ENCODE data around the gene RHBDL1.

DNA sequence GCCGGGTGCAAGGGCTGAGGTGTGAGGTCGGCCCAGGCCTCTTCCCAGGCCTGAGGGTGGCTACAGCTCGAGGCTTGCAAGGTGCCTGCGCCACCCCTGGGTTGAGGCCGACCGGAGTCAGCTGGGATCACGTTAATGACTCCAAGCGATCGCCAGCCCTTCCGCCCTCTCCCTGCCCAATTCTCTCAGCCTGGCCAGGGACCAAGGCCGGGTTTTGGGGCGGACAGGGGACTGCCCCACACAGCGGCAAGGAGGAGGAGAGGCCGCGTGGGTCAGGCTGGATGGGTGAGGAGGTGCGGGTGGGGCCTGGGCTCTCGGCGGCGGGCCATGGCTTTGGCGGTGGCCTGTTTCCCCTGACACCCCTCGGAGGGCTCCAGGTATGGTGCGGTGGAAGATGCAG is 17.9 kb downstream of the RHBDL1 start:
- TF ChIP-seq NFXL1 (CRISPR knock-in tag; IDR thresholded peaks at IDR 0.05) (no peak), TCF7L2 (IDR thresholded peaks at IDR 0.05; ENCODE audit: low read depth, low read length) (no peak), POLR2AphosphoS5 (IDR thresholded peaks at IDR 0.05; ENCODE audit: control insufficient read depth, insufficient read depth, low read depth, low read length) (no peak), ZNF121 (CRISPR knock-in tag; conservative IDR thresholded peaks at IDR 0.05) (no peak)

Measured in K562 (cell line).